Ascending aorta (tissue), 2 donors: ENCODE results near the gene GUCA2A. TPM values are rescaled to one million over a fixed set of nuclear protein-coding genes. Genes with fewer than 3 reads are reported as not detected.

Source experiments
- DNase-seq, 2 donors: peaks; one replicate each; pipeline ENCODE4 v3.0.0-alpha.2; 2019; ENCODE audit warnings: low spot score in 2 of 2
- H3K27ac ChIP-seq, 2 donors: fragments of 200-600 bp; sonication (generic); one replicate each; pipeline ENCODE4 v1.5.1; 2016 to 2017; ENCODE audit warnings: mild to moderate bottlenecking in 1 of 2
- H3K27me3 ChIP-seq: fragments of 200-600 bp; sonication (generic); one replicate; pipeline ENCODE4 v1.5.1; 2017
- H3K36me3 ChIP-seq, 2 donors: fragments of 200-600 bp; sonication (generic); one replicate each; pipeline ENCODE4 v1.5.1; 2016
- H3K4me1 ChIP-seq, 2 donors: fragments of 200-600 bp; sonication (generic); one replicate each; pipeline ENCODE4 v1.5.1; 2016 to 2017; ENCODE audit warnings: mild to moderate bottlenecking in 1 of 2
- H3K4me3 ChIP-seq, 2 donors: fragments of 200-600 bp; sonication (generic); one replicate each; pipeline ENCODE4 v1.5.1; 2016 to 2017; ENCODE audit warnings: mild to moderate bottlenecking in 1 of 2
- H3K9me3 ChIP-seq, 2 donors: fragments of 200-600 bp; sonication (generic); one replicate each; pipeline ENCODE4 v1.5.1; 2016
- intact Hi-C: fragments of 100-400 bp; cut with DNase I; formaldehyde crosslinking; loops from one replicate; pipeline ENCODE4 v1.15.1; 2023
- total RNA-seq: library from RNA; depleted of rRNA; stranded (reverse); fragments of >200 nt; gene quantifications from one replicate; pipeline ENCODE4 v1.1.0, GENCODE V29; 2016
- TF ChIP-seq, protein P1 (sequence below), 3 experiments: fragments of 200-600 bp in 2 of 3; fragments of 450-650 bp in 1 of 3; sonication (generic) in 2 of 3; IDR thresholded peaks; one replicate each; pipeline ENCODE4 v1.5.1; 2016 to 2019; ENCODE audit warnings: antibody characterized with exemption in 3 of 3, mild to moderate bottlenecking in 1 of 3, moderate library complexity in 1 of 3

The GUCA2A gene
- total RNA-seq, 1 donor from 2014 or later = not detected

DNA sequence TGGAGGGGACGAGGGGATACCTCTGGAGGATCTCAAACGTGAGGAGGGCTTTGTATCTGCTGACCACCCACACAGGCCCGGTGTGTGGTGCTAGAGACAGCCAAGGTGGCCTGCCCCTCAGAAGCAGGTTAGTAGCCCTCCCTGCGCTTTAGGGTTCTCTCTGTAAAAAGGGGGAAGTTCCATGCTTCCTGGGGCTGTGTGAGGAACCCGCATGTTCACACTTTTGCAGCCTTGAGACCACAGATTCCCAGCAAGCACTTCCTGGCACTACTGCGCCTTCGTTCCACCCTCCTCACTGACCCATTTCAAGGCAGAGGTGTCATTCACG lies 19.2 kb downstream of the GUCA2A start:
- TF ChIP-seq, protein P1, sequence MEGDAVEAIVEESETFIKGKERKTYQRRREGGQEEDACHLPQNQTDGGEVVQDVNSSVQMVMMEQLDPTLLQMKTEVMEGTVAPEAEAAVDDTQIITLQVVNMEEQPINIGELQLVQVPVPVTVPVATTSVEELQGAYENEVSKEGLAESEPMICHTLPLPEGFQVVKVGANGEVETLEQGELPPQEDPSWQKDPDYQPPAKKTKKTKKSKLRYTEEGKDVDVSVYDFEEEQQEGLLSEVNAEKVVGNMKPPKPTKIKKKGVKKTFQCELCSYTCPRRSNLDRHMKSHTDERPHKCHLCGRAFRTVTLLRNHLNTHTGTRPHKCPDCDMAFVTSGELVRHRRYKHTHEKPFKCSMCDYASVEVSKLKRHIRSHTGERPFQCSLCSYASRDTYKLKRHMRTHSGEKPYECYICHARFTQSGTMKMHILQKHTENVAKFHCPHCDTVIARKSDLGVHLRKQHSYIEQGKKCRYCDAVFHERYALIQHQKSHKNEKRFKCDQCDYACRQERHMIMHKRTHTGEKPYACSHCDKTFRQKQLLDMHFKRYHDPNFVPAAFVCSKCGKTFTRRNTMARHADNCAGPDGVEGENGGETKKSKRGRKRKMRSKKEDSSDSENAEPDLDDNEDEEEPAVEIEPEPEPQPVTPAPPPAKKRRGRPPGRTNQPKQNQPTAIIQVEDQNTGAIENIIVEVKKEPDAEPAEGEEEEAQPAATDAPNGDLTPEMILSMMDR (IDR thresholded peaks at IDR 0.05) = no peak
- no peak overlapping the region for H3K4me3 ChIP-seq
- intact Hi-C loops = no loop called here
- no peaks in the 10 kb centered on the region for H3K36me3 ChIP-seq
- DNase-seq = no peak
- H3K27ac ChIP-seq = no peak overlapping the region
- no peaks in the 10 kb centered on the region for H3K4me1 ChIP-seq
- H3K27me3 ChIP-seq = peaks cover 9% of the 10 kb centered on the region
- no peaks in the 10 kb centered on the region for H3K9me3 ChIP-seq

DNA sequence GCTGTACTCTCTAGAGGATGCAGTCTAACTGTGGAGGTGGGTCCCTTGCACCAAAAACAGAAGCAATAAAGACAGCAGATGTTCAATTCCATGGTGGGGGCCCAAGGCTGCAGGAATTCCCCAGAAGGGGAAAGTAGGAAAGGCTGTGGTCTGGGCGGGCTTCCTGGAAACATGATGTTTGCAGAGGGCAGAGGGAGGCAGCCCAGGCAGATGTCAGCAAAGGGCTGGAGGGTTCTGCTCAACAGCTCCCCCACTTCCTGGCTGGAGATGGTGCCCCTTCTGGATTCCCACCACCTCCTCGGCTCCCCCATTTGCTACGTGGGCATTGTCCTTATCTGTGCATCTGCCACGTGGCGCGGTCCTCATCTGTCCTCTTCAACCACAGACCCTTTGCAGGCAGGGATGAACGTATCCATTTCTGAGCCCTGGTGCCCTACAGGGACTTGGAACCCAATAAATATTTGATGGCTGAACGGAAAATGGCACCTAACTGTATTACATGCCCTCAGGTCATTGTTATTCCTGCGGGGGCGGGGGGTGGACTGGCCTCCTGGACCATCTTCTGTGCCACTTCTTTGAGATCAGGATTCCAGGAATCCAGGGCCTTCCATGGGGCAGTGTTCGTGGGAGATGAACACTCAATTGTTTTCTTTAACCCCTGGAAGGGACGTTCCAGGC lies 19.7 kb downstream of the GUCA2A start:
- intact Hi-C loops = loop anchor here (5.0 kb wide), 1 partner anchor 612 kb away; no protein-coding TSS in a partner anchor

DNA sequence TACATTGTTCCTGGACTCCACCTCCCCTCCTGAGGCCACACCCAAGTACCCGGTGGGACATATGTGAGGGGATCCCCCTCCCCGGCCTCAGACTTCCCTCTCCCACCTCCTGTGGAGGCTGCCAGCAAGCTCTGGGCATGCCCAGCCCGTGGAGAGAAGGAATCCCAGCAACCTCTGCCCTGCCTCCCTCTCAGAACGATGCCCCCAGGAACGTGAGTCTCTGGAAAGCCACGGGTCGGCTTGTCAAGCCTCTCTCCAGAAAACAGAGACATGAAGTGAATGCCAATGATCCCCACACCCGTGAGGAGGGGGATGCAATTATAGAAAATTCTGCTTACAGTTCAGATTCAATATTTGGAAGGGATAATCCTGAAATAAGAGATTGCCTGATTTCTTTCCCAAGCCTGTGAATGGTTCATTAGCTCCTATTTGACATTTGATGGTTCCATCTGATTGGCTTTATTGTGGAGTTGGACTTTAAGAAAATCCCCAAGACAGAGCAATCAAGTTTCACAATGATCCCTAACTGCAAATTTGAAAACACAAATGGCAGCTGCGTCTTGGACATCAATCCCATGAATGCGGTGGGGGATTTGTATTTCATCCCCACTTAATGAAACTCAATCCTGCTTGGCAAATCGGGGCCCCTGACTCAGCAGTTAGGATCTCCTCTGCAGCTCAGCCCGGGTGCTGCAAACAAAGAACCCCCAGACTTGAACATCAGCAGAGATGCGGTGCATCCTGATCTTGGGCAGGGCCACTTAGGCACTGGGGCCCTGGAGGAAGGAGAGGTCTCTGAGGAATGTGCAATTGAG lies 20.4 kb downstream of the GUCA2A start:
- intact Hi-C loops = loop anchor here (5.0 kb wide), 1 partner anchor 613 kb away; no protein-coding TSS in a partner anchor

More for the DNA sequence above, 19.7 kb downstream of the GUCA2A start:
- Histone ChIP-seq H3K9me3 (no peaks in the 10 kb centered on the region), H3K27me3 (peaks cover 9% of the 10 kb centered on the region), H3K4me3 (no peak overlapping the region), H3K36me3 (no peaks in the 10 kb centered on the region), H3K4me1 (no peaks in the 10 kb centered on the region), H3K27ac (no peak overlapping the region)
- DNase-seq = no peak
- TF ChIP-seq, protein P1 (IDR thresholded peaks at IDR 0.05) = no peak

DNA sequence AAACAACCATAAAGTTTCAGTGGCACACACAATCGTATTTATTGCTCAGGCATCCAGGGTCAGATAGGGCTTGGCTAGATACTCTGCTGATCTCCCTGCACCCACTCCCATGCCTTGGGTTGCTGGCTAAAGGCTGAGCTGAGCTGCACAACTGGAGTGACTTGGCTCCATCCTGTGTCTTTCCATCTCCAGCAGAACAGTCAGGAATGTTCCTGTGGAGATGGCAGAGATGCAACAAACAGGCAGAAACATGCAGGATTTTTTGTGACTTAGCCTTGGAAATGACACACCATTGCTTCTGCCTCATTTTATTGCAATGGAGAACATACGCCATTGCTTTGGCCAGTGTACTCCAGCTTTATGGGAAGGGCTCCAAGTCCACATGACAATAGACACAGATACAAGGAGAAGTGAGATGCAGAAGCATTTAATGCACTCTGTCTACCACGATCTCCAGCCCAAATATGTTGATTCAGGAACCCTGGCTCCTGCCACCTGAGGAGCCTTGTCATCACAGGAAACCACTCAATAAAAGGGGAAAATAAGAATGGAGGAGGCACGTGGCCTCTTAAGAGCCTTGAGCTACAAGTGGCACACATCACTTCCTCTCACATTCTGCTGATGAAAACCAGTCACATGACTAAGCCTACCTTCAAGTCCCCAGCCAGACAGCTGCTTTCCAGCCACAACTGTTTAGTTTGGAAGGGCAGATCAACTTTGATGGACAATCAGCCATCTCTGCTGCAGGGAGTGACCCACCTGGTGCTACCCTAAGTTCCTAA lies 21.5 kb downstream of the GUCA2A start:
- TF ChIP-seq, protein P1 (IDR thresholded peaks at IDR 0.05) = no peak
- no peak for DNase-seq
- H3K4me1 ChIP-seq = no peaks in the 10 kb centered on the region
- H3K27ac ChIP-seq = no peak overlapping the region
- no peak overlapping the region for H3K4me3 ChIP-seq
- intact Hi-C loops = loop anchor here (5.0 kb wide), 1 partner anchor 614 kb away; no protein-coding TSS in a partner anchor
- H3K27me3 ChIP-seq = peaks cover 9% of the 10 kb centered on the region
- H3K9me3 ChIP-seq = no peaks in the 10 kb centered on the region
- no peaks in the 10 kb centered on the region for H3K36me3 ChIP-seq

More for the DNA sequence above, 20.4 kb downstream of the GUCA2A start:
- no peak for DNase-seq
- Histone ChIP-seq H3K4me3 (no peak overlapping the region), H3K27ac (no peak overlapping the region), H3K27me3 (peaks cover 9% of the 10 kb centered on the region), H3K9me3 (no peaks in the 10 kb centered on the region), H3K4me1 (no peaks in the 10 kb centered on the region), H3K36me3 (no peaks in the 10 kb centered on the region)
- TF ChIP-seq, protein P1 (IDR thresholded peaks at IDR 0.05) = no peak

DNA sequence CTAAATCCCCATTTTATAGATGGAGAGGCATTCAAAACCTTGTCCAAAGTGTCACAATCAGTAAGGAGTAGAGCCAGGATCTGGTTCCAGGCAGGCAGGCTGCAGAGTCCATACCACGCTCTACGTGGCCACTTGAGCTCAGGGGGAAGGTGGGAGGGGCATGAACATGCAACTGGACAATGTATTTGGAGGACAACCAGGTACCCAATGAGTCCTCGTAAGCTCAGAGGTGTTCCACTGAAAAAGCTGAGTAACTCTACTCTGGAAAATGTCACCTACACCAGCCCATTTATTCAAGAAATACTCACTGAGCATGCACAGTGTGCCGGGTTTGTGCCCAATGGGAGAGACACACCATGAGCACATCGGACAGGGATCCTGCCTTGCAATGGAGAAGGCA lies 22.6 kb downstream of the GUCA2A start:
- TF ChIP-seq, protein P1 (IDR thresholded peaks at IDR 0.05) = no peak
- Histone ChIP-seq H3K27ac (no peak overlapping the region), H3K4me3 (no peak overlapping the region), H3K36me3 (no peaks in the 10 kb centered on the region), H3K27me3 (peaks cover 9% of the 10 kb centered on the region), H3K4me1 (no peaks in the 10 kb centered on the region), H3K9me3 (no peaks in the 10 kb centered on the region)
- DNase-seq = no peak
- intact Hi-C loops = loop anchor here (5.0 kb wide), 1 partner anchor 615 kb away; no protein-coding TSS in a partner anchor
